ENCODE data around the gene C11orf86. TPM values are rescaled to one million over a fixed set of nuclear protein-coding genes. Genes with fewer than 3 reads are reported as not detected.

C11orf86 gene
- total RNA-seq, 1 donor from 2014 or later = not detected

- TF ChIP-seq CTCF (IDR thresholded peaks at IDR 0.05; ENCODE audit: partially characterized antibody, unreplicated experiment) = no peak
- no peak for DNase-seq
- H3K36me3 Mint-ChIP-seq (ENCODE audit: unreplicated experiment) = no peaks in the 10 kb centered on the region
- no peak overlapping the region for H3K27ac Mint-ChIP-seq (ENCODE audit: unreplicated experiment)
- peaks cover 2% of the 10 kb centered on the region for H3K27me3 Mint-ChIP-seq (ENCODE audit: unreplicated experiment)
- peaks cover 3% of the 10 kb centered on the region for H3K4me1 Mint-ChIP-seq (ENCODE audit: low read depth, unreplicated experiment)
- no peak overlapping the region for H3K4me3 Mint-ChIP-seq (ENCODE audit: unreplicated experiment)
- H3K9me3 Mint-ChIP-seq (ENCODE audit: unreplicated experiment) = no peaks in the 10 kb centered on the region
Observed at GRCh38 chr11:66964495-66964894, 10.6 kb upstream of the C11orf86 start.

GRCh38 chr11:66966351-66966750 is 8.8 kb upstream of the C11orf86 start:
- no peak for DNase-seq
- Mint-ChIP-seq H3K9me3 (ENCODE audit: unreplicated experiment) (no peaks in the 10 kb centered on the region), H3K27ac (ENCODE audit: unreplicated experiment) (no peak overlapping the region), H3K36me3 (ENCODE audit: unreplicated experiment) (no peaks in the 10 kb centered on the region), H3K4me1 (ENCODE audit: low read depth, unreplicated experiment) (peaks cover 8% of the 10 kb centered on the region), H3K4me3 (ENCODE audit: unreplicated experiment) (no peak overlapping the region), H3K27me3 (ENCODE audit: unreplicated experiment) (peaks cover 9% of the 10 kb centered on the region)
- TF ChIP-seq CTCF (IDR thresholded peaks at IDR 0.05; ENCODE audit: partially characterized antibody, unreplicated experiment) = no peak

GRCh38 chr11:66967670-66968425 is 7.3 kb upstream of the C11orf86 start:
- TF ChIP-seq CTCF (IDR thresholded peaks at IDR 0.05; ENCODE audit: partially characterized antibody, unreplicated experiment) = no peak
- no peaks in the 10 kb centered on the region for H3K9me3 Mint-ChIP-seq (ENCODE audit: unreplicated experiment)
- H3K4me3 Mint-ChIP-seq (ENCODE audit: unreplicated experiment) = no peak overlapping the region
- H3K27me3 Mint-ChIP-seq (ENCODE audit: unreplicated experiment) = peaks cover 9% of the 10 kb centered on the region
- no peak for DNase-seq
- H3K27ac Mint-ChIP-seq (ENCODE audit: unreplicated experiment) = no peak overlapping the region
- H3K36me3 Mint-ChIP-seq (ENCODE audit: unreplicated experiment) = no peaks in the 10 kb centered on the region
- H3K4me1 Mint-ChIP-seq (ENCODE audit: low read depth, unreplicated experiment) = peaks cover 8% of the 10 kb centered on the region

GRCh38 chr11:66969584-66970225 is 5.4 kb upstream of the C11orf86 start:
- H3K4me1 Mint-ChIP-seq (ENCODE audit: low read depth, unreplicated experiment) = peaks cover 6% of the 10 kb centered on the region
- H3K9me3 Mint-ChIP-seq (ENCODE audit: unreplicated experiment) = no peaks in the 10 kb centered on the region
- DNase-seq = no peak
- TF ChIP-seq CTCF (IDR thresholded peaks at IDR 0.05; ENCODE audit: partially characterized antibody, unreplicated experiment) = no peak
- no peaks in the 10 kb centered on the region for H3K36me3 Mint-ChIP-seq (ENCODE audit: unreplicated experiment)
- no peak overlapping the region for H3K4me3 Mint-ChIP-seq (ENCODE audit: unreplicated experiment)
- H3K27me3 Mint-ChIP-seq (ENCODE audit: unreplicated experiment) = peaks cover 9% of the 10 kb centered on the region
- no peak overlapping the region for H3K27ac Mint-ChIP-seq (ENCODE audit: unreplicated experiment)

GRCh38 chr11:66970371-66970806 is 4.7 kb upstream of the C11orf86 start:
- Mint-ChIP-seq H3K9me3 (ENCODE audit: unreplicated experiment) (no peaks in the 10 kb centered on the region), H3K36me3 (ENCODE audit: unreplicated experiment) (no peaks in the 10 kb centered on the region), H3K4me1 (ENCODE audit: low read depth, unreplicated experiment) (peaks cover 6% of the 10 kb centered on the region), H3K27ac (ENCODE audit: unreplicated experiment) (no peak overlapping the region), H3K4me3 (ENCODE audit: unreplicated experiment) (peak overlapping the region; percentile 21), H3K27me3 (ENCODE audit: unreplicated experiment) (peaks cover 9% of the 10 kb centered on the region)
- no peak for DNase-seq
- TF ChIP-seq CTCF (IDR thresholded peaks at IDR 0.05; ENCODE audit: partially characterized antibody, unreplicated experiment) = no peak
